HG03064 (cell line): ENCODE measurements around the gene LASP1.
"Not testable (repeated sequence)": the region's sequence is repeated elsewhere in the genome, so short reads cannot be mapped to it uniquely, and the experiment has no call there.

Experiments used
- ATAC-seq: cut with Tn5 transposase; IDR thresholded peaks from one replicate; pipeline ENCODE4 v1.9.1; 2021; ENCODE audit warnings: low read depth; ENCODE audit not compliant: unreplicated experiment

The LASP1 gene

GRCh38 chr17:38905375-38905774, 35.5 kb downstream of the LASP1 start:
- no peak for ATAC-seq

DNA sequence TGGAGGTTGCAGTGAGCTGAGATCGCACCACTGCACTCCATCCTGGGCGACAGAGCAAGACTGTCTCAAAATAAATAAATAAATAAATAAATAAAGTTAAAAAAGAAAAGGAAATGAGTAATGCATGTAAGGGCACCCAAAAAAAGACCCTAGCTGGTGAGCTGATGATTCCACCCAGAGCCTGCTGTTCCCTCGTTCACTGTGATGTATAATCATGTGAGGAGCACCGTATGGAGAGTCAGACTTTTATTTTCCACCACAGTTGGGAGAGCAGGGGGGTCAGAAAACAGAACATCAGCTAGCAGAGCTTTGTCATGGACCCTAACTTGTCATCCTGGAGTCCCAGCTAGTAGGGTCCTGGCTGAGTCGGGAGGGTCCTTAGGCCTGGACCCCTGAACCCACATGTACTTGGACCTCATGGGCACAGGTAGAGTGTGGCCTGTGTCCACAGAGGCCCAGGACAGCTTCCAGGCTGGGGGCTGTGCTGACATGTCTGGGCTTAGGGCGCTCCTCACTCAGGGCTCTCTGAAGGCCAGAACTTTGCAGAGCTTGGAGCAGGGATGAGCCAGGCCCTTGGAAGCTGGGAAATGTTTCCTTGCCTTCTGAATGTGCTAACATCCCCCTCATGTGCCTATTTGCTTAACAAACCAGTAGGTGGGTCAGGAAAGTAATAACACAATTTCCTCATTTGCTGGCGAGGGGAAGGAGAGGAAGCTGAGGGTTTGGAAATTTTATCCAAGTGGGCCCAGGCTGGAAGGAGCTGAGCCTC, 36.8 kb downstream of the LASP1 start:
- no peak for ATAC-seq

DNA sequence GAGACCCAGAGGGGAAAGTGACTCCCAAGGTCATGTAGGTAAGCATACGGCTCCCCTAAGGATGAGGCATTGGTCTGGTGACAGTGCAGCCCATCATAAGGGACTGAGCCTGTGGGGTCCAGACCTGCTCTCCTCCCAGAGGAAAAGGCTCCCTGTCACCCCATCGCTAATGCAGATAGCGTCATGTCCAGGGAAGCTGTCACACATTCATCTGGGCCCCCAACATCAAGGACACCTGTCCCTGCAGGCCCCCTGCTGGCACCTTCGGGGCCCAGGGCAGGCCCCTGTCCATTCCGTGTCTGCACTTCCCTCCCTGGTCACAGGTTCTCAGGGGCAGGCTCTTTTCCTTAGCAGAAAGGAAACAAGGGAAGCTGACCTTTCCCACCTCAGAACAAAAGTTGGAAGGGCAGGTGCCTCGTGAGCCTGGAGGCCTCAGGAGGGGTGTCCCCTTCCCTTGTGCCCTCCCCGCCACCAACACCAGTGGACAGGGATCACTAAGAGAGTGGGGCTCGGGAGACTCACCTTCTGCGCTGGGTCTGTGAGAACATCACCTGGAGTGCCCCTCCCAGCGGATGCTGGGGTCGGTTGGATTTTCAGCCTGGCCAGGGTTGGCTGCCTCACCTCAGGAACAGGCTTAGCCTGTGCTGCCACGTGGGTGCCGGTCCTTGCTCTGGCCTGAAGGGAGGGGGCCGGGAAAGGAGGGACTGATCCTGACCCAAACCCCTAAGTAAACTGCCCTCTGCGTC, 38.2 kb downstream of the LASP1 start:
- ATAC-seq = no peak

GRCh38 chr17:38908676-38909181, 38.9 kb downstream of the LASP1 start:
- no peak for ATAC-seq

DNA sequence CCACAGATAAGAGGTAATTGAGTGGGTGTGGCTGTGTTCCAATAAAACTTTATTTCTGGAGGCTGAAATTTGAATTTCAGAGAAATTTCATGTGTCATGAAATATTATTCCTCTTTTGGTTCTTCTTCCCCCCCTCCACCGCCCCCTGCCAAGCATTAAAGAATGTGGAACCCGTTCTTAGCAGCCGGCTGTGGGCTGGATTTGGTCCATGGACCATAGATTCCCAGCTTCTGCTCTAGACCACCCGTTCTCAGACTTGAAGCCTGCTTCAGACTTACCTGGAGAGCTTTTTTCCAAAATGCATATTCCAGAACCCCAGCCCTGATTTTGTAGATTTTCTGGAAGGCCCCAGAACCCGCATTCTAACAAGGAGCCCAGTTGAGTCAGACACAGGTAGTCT, 40.5 kb downstream of the LASP1 start:
- ATAC-seq = no peak

DNA sequence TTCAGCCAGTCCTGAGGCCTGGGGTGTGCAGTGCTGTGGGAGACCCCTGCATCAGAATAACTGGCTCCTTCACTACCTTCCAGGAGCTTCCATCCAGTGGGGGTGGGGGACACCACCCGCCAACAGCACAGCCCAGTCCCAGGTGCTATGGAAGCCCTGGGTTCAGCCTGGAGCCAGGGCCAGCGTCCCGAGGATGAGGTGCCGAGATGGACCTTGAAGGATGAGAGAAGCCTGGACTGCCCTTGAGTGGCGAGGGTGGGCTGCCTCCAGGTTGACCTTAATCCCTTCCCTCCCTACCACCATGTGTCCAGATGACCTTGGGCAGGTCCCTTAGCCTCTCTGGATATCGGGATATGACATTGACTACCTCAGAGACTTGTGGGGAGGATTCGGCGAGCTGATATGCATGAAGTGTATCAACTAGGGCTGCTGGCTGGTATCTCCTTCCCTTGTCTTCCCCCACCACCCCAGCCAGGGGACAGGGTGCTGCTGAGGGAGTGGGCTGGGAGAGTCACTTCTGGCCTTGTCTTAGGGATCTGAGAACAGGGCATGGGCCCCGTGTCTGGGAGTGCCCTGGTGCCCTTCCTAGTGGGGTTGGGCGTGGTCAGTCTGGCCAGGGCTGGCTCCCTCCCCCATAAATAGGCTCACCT, 41.3 kb downstream of the LASP1 start:
- ATAC-seq = no peak

- not testable (repeated sequence) for ATAC-seq
Observed at GRCh38 chr17:38911731-38912081, 41.8 kb downstream of the LASP1 start.

- no peak for ATAC-seq
Observed at GRCh38 chr17:38912221-38912813, 42.5 kb downstream of the LASP1 start.

DNA sequence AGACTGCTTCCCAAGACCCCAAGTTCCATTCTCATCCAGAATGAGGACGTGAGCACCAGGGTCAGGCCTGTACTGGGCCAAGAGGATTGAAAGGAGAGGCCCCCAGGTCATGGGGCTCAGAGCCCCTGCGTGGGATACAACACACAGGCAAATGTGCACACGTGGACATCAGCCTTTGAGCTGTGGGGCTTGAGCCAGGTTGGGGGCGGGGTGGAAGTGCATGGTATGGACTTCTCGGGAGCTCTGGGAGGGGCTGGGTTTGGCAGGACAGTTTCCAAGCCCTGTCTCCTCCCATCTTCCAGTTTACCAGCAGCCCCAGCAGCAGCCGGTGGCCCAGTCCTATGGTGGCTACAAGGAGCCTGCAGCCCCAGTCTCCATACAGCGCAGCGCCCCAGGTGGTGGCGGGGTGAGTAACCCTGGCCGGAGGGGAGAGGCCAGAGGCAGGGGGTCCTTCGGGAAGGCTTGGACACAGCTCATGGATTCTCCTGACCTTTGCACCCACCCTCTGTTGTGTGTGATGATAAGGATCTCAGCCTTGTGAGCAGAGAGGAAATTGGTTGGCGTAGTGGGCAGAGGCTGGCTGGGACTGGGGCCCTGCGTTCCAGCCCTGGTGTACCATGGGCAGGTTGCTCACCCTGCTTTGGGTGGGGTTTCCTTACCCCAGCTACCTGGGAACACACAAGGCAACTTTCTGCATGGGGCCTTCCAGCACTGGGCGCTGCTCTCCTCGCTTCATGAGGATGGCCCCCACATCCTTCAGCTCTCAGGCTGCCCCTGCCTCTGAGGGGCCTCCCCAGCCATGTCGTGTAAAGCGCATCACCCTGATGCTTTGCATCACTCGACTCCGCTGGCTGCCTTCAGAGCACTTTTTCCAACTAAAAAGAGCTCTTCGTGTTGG, 45.1 kb downstream of the LASP1 start:
- no peak for ATAC-seq

GRCh38 chr17:38915639-38915995, 45.8 kb downstream of the LASP1 start:
- no peak for ATAC-seq

GRCh38 chr17:38916771-38917170, 46.9 kb downstream of the LASP1 start:
- no peak for ATAC-seq

GRCh38 chr17:38917259-38917658, 47.4 kb downstream of the LASP1 start:
- ATAC-seq = no peak

DNA sequence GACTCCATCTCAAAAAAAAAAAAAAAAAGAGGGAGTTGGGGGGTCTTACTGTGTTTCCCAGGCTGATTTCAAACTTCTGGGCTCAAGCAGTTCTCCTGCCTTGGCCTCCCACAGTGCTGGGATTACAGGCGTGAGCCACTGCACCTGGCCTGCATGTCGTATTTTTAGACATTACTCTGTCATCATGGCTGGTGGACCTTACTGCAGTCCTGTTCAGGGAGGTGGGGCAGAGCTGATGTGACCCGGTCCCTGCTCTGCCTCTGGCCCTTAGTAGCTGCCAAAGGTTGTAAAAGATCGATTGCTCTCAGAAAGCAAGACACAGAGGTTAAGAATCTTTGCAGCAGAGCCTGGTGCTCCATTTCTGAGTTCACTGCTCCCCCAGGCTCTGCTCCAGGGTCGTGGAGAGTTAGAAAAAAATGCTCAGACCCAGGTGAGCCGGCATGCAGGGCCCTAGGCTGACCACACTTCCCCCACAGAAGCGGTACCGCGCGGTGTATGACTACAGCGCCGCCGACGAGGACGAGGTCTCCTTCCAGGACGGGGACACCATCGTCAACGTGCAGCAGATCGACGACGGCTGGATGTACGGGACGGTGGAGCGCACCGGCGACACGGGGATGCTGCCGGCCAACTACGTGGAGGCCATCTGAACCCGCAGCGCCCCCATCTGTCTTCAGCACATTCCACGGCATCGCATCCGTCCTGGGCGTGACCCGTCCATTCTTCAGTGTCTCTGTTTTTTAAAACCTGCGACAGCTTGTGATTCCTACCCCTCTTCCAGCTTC, 48.5 kb downstream of the LASP1 start:
- no peak for ATAC-seq

DNA sequence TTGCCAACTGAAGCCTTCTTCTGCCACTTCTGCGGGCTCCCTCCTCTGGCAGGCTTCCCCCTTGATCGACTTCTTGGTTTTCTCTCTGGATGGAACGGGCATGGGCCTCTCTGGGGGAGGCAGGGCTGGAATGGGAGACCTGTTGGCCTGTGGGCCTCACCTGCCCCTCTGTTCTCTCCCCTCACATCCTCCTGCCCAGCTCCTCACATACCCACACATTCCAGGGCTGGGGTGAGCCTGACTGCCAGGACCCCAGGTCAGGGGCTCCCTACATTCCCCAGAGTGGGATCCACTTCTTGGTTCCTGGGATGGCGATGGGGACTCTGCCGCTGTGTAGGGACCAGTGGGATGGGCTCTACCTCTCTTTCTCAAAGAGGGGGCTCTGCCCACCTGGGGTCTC, 49.1 kb downstream of the LASP1 start:
- no peak for ATAC-seq

- no peak for ATAC-seq
Observed at GRCh38 chr17:38919316-38920078, 49.6 kb downstream of the LASP1 start.

GRCh38 chr17:38920374-38921291, 50.8 kb downstream of the LASP1 start:
- ATAC-seq = no peak

DNA sequence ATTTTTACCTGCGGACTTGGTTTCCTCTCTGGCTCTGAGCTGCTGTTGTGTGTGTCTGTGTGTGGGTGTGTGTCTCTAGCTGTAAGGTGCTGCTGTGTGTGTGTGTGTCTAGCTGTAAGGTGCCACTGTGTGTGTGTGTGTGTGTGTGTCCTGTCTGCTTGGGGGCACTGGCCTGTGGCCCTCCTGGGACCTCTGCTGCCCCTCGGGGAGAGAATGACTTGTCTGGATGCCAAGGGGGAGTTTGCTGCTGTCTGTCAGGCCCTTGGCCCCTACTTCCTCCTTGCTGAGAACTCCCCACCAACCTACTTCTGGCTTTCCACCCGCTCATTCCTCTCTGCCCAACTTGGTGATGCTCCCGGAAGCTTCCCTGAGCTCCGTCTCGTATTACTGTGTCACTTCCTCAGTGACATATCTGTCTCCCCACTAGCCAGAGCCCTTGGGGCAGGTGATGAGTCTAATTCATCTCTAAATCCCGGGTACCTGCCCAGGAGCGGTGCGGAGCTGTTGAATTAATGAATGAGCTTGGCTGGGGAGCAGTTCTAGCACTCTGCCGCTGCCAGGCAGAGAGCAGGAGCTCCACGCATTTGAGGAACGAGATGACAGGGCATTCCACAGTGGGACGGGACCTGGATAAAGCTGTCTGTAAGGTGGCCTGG, 52.0 kb downstream of the LASP1 start:
- ATAC-seq = no peak
